ENCODE results near the gene CCL4. TPM values are rescaled to one million over a fixed set of nuclear protein-coding genes. Genes with fewer than 3 reads are reported as not detected.
"Not testable (repeated sequence)": the region's sequence is repeated elsewhere in the genome, so short reads cannot be mapped to it uniquely, and the experiment has no call there.

Gene CCL4
- total RNA-seq, 2 experiments from 2014 or later: 0.09 TPM; not detected in 1

DNA sequence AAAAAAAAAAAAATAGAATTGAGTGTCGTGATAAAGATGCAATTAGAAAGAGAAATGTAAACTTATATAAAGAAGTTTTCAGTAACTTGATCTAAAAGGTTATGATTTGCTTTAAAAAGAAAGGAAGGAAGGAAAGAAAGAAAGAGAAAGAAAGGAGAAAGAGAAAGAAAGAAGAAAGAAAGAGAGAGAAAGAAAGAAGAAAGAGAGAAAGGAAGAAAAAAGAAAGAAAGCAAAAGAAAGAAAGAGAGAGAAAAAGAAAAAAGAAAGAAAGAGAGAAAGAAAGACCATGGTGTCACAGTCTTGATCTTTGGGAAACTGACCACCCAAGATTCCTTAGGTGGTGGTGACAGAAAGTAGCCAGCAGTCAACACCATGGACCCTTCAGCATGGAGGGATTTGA is 9.4 kb upstream of the CCL4 start:
- CTCF ChIA-PET (ENCODE audit: unreplicated experiment): no interaction called here
- no peaks in the 10 kb centered on the region for H3K9me3 ChIP-seq (ENCODE audit: low read length)
- POLR2A ChIA-PET: no interaction called here
- DNase-seq (ENCODE audit: low spot score): no peak
- intact Hi-C loops (cut with micrococcal nuclease; ENCODE audit: unreplicated experiment): no loop called here
- no TSS peak for BruUV-seq (replicated peaks)
- H4K20me1 ChIP-seq (ENCODE audit: insufficient read depth, low read length): no peaks in the 10 kb centered on the region
- H2AFZ ChIP-seq (ENCODE audit: low read length): no peak overlapping the region
- H3K9me2 ChIP-seq (ENCODE audit: insufficient read depth, low read length): no peaks in the 10 kb centered on the region
- TF ChIP-seq EZH2phosphoT487 (IDR thresholded peaks at IDR 0.05; ENCODE audit: borderline replicate concordance, low read depth, low read length) (no peak), CTCF (conservative IDR thresholded peaks at IDR 0.05; ENCODE audit: low read length) (no peak)
- H3K79me2 ChIP-seq (ENCODE audit: insufficient read depth, low read depth, low read length): no peaks in the 10 kb centered on the region
- H3K4me2 ChIP-seq (ENCODE audit: low read length): no peak overlapping the region
- peaks cover 16% of the 10 kb centered on the region for H3K4me1 ChIP-seq (ENCODE audit: insufficient read depth, low read length, poor library complexity, severe bottlenecking)
- H3K4me3 ChIP-seq (ENCODE audit: low read depth, low read length, poor library complexity, severe bottlenecking): no peak overlapping the region
- H3K36me3 ChIP-seq (ENCODE audit: insufficient read depth, low read length): no peaks in the 10 kb centered on the region
- H3K27ac ChIP-seq (ENCODE audit: low read depth, low read length, poor library complexity, severe bottlenecking): no peak overlapping the region

- no peaks in the 10 kb centered on the region for H3K36me3 ChIP-seq (ENCODE audit: insufficient read depth, low read length)
- no TSS peak for BruUV-seq (replicated peaks)
- intact Hi-C loops (cut with micrococcal nuclease; ENCODE audit: unreplicated experiment): no loop called here
- ChIA-PET POLR2A (no interaction called here), CTCF (ENCODE audit: unreplicated experiment) (no interaction called here)
- peaks cover 11% of the 10 kb centered on the region for H3K4me1 ChIP-seq (ENCODE audit: insufficient read depth, low read length, poor library complexity, severe bottlenecking)
- no peak overlapping the region for H2AFZ ChIP-seq (ENCODE audit: low read length)
- H3K27ac ChIP-seq (ENCODE audit: low read depth, low read length, poor library complexity, severe bottlenecking): no peak overlapping the region
- no peak overlapping the region for H3K4me3 ChIP-seq (ENCODE audit: low read depth, low read length, poor library complexity, severe bottlenecking)
- no peak overlapping the region for H3K4me2 ChIP-seq (ENCODE audit: low read length)
- no peaks in the 10 kb centered on the region for H3K9me3 ChIP-seq (ENCODE audit: low read length)
- H4K20me1 ChIP-seq (ENCODE audit: insufficient read depth, low read length): no peaks in the 10 kb centered on the region
- no peak for TF ChIP-seq CTCF (conservative IDR thresholded peaks at IDR 0.05; ENCODE audit: low read length)
- no peak for TF ChIP-seq EZH2phosphoT487 (IDR thresholded peaks at IDR 0.05; ENCODE audit: borderline replicate concordance, low read depth, low read length)
- no peak for DNase-seq (ENCODE audit: low spot score)
- no peaks in the 10 kb centered on the region for H3K79me2 ChIP-seq (ENCODE audit: insufficient read depth, low read depth, low read length)
- H3K9me2 ChIP-seq (ENCODE audit: insufficient read depth, low read length): no peaks in the 10 kb centered on the region
These were observed 8.9 kb upstream of the CCL4 start for GRCh38 chr17:36094746-36095145.

DNA sequence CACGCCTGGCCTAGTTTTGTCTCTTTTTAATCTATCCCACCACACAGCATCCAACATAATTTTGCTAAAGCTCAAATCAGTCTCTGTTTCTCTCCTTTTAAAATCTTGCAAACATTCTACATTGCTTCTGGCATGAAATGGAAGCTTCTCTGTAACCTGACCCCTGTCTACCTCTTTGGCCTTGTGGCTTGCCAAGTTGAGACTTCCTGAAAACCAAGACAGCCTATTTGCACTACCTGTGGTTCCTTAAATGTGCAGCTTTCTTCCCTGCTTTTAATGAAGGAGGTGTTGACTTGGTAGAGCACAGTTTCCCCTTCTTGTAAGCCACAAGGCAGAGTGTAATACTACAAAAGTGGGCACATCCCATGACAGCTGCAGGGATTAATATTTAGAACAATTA is 7.6 kb upstream of the CCL4 start:
- DNase-seq (ENCODE audit: low spot score): no peak
- ChIA-PET CTCF (ENCODE audit: unreplicated experiment) (no interaction called here), POLR2A (interaction anchor here (0.5 kb wide), 1 partner anchor 54 kb away, joined by 3 read pairs; no protein-coding TSS in a partner anchor)
- no peak overlapping the region for H3K4me2 ChIP-seq (ENCODE audit: low read length)
- no peaks in the 10 kb centered on the region for H3K36me3 ChIP-seq (ENCODE audit: insufficient read depth, low read length)
- no peaks in the 10 kb centered on the region for H3K4me1 ChIP-seq (ENCODE audit: insufficient read depth, low read length, poor library complexity, severe bottlenecking)
- H3K79me2 ChIP-seq (ENCODE audit: insufficient read depth, low read depth, low read length): no peaks in the 10 kb centered on the region
- no peaks in the 10 kb centered on the region for H4K20me1 ChIP-seq (ENCODE audit: insufficient read depth, low read length)
- TF ChIP-seq EZH2phosphoT487 (IDR thresholded peaks at IDR 0.05; ENCODE audit: borderline replicate concordance, low read depth, low read length): no peak
- no peak for TF ChIP-seq CTCF (conservative IDR thresholded peaks at IDR 0.05; ENCODE audit: low read length)
- BruUV-seq (replicated peaks): no TSS peak
- no peak overlapping the region for H3K4me3 ChIP-seq (ENCODE audit: low read depth, low read length, poor library complexity, severe bottlenecking)
- H3K9me2 ChIP-seq (ENCODE audit: insufficient read depth, low read length): no peaks in the 10 kb centered on the region
- H3K27ac ChIP-seq (ENCODE audit: low read depth, low read length, poor library complexity, severe bottlenecking): no peak overlapping the region
- intact Hi-C loops (cut with micrococcal nuclease; ENCODE audit: unreplicated experiment): no loop called here
- no peak overlapping the region for H2AFZ ChIP-seq (ENCODE audit: low read length)
- no peaks in the 10 kb centered on the region for H3K9me3 ChIP-seq (ENCODE audit: low read length)

GRCh38 chr17:36099004-36099403 is 4.6 kb upstream of the CCL4 start:
- POLR2A ChIA-PET: interaction anchor here (0.5 kb wide), 1 partner anchor 205 kb away, joined by 3 read pairs; no protein-coding TSS in a partner anchor
- H3K4me1 ChIP-seq (ENCODE audit: insufficient read depth, low read length, poor library complexity, severe bottlenecking): peaks cover 15% of the 10 kb centered on the region
- H4K20me1 ChIP-seq (ENCODE audit: insufficient read depth, low read length); H3K4me2 ChIP-seq (ENCODE audit: low read length); H3K79me2 ChIP-seq (ENCODE audit: insufficient read depth, low read depth, low read length); H3K9me3 ChIP-seq (ENCODE audit: low read length); H3K9me2 ChIP-seq (ENCODE audit: insufficient read depth, low read length); H2AFZ ChIP-seq (ENCODE audit: low read length); H3K27ac ChIP-seq (ENCODE audit: low read depth, low read length, poor library complexity, severe bottlenecking); DNase-seq (ENCODE audit: low spot score); intact Hi-C loops (cut with micrococcal nuclease; ENCODE audit: unreplicated experiment); BruUV-seq (replicated peaks); H3K36me3 ChIP-seq (ENCODE audit: insufficient read depth, low read length); CTCF ChIA-PET (ENCODE audit: unreplicated experiment); H3K4me3 ChIP-seq (ENCODE audit: low read depth, low read length, poor library complexity, severe bottlenecking): not testable (repeated sequence)

DNA sequence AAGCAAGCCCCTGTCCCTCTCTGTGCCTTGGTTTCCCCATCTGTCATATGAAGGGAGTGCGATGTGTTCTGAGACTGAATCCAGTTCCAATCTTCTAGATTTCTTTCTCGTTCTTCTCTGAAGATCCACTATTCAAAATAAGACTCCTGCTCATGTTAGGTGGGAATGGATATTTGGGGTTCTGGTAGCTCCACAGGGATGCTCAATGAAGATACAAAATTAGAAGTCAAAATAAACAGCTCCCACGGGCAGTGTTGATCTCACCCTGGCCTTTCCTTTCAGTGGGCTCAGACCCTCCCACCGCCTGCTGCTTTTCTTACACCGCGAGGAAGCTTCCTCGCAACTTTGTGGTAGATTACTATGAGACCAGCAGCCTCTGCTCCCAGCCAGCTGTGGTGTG is 619 bp downstream of the CCL4 start:
- CTCF ChIA-PET (ENCODE audit: unreplicated experiment); H3K9me2 ChIP-seq (ENCODE audit: insufficient read depth, low read length); H2AFZ ChIP-seq (ENCODE audit: low read length); intact Hi-C loops (cut with micrococcal nuclease; ENCODE audit: unreplicated experiment); H3K27ac ChIP-seq (ENCODE audit: low read depth, low read length, poor library complexity, severe bottlenecking); H3K79me2 ChIP-seq (ENCODE audit: insufficient read depth, low read depth, low read length); POLR2A ChIA-PET; BruUV-seq (replicated peaks); H3K9me3 ChIP-seq (ENCODE audit: low read length); DNase-seq (ENCODE audit: low spot score); H4K20me1 ChIP-seq (ENCODE audit: insufficient read depth, low read length); H3K36me3 ChIP-seq (ENCODE audit: insufficient read depth, low read length); H3K4me3 ChIP-seq (ENCODE audit: low read depth, low read length, poor library complexity, severe bottlenecking); H3K4me2 ChIP-seq (ENCODE audit: low read length): not testable (repeated sequence)
- H3K4me1 ChIP-seq (ENCODE audit: insufficient read depth, low read length, poor library complexity, severe bottlenecking): peaks cover 15% of the 10 kb centered on the region
